Measurements from ENCODE around the gene SZT2. TPM values are rescaled to one million over a fixed set of nuclear protein-coding genes. Genes with fewer than 3 reads are reported as not detected.
"Not testable (repeated sequence)": the region's sequence is repeated elsewhere in the genome, so short reads cannot be mapped to it uniquely, and the experiment has no call there.

The SZT2 gene
- polyA plus RNA-seq, 4 donors, result 8.9 to 23.7 (median 19.0) TPM

DNA sequence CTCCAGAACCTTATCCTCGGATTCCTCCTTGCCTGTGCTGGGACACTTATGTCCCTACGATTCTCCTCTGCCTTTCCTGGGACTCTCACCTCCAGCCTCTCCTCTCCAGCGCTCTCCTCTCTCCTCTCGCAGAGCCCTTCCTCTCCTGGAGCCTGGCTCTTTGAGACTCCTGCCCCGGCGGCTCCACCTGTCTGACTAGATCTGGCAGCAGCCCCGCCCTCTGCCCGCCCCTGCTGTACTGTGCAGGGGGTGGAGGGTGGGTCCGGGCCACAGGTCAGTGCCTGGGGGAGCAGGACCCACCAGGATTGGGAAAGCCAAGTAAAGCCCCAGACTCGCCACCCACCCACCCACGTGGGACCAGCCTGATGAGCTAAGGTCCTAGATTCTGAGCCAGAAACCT, 23.5 kb upstream of the SZT2 start:
- H3K27me3 ChIP-seq (ENCODE audit: control insufficient read depth in 3 of 3, insufficient read depth in 3 of 3, low read length in 3 of 3), result no peaks in the 10 kb centered on the region
- 17 to 48% (median 21%) methylated on average over 11 of the region's 11 CpGs for WGBS, 3 donors
- FAIRE-seq (no peak), DNase-seq (peak; percentile 87 to 88)
- peak overlapping the region in 2 of 3 donors; percentile 58 to 73 for H3K4me3 ChIP-seq (ENCODE audit: low read depth in 1 of 3, low read length in 3 of 3)
- H3K36me3 ChIP-seq (ENCODE audit: control insufficient read depth in 3 of 3, insufficient read depth in 2 of 3, low read depth in 1 of 3, low read length in 3 of 3), result peaks cover 4 to 40% (median 17%) of the 10 kb centered on the region in 3 donors
- peak overlapping the region; percentile 83 to 97 (median 96) for H3K27ac ChIP-seq (ENCODE audit: low read depth in 1 of 3, low read length in 2 of 3)
- H3K4me1 ChIP-seq (ENCODE audit: control insufficient read depth in 3 of 3, insufficient read depth in 2 of 3, low read depth in 1 of 3, low read length in 2 of 3), result peaks cover 0 to 47% (median 10%) of the 10 kb centered on the region in 3 donors
- H3K9me3 ChIP-seq (ENCODE audit: control insufficient read depth in 2 of 2, insufficient read depth in 1 of 2, low read depth in 1 of 2, low read length in 1 of 2), result no peaks in the 10 kb centered on the region

DNA sequence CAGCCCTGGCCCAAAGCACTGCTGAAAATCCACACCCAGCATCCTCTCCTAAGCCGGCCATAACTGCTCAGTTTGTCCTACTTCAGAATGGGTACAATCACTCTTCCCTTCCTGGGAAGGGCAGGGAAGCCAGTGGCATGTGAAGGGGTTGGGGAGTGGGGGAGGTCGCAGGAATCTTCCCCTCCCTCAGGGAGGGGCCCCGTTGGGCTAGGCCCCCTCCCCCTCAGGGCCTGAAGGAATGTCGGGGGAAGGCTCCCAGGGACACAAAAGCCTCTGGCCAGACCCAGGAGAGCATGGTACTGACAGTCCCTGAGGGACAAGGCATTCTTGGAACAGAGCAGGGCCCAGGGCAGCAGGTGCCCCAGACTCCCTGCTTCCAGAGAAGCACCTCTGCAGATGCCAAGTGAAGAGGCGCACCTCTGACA, 23.1 kb upstream of the SZT2 start:
- peak overlapping the region; percentile 83 to 97 (median 96) for H3K27ac ChIP-seq (ENCODE audit: low read depth in 1 of 3, low read length in 2 of 3)
- H3K36me3 ChIP-seq (ENCODE audit: control insufficient read depth in 3 of 3, insufficient read depth in 2 of 3, low read depth in 1 of 3, low read length in 3 of 3), result peaks cover 4 to 40% (median 13%) of the 10 kb centered on the region in 3 donors
- WGBS, 3 donors, result 8 to 18% (median 9%) methylated on average over 4 to 5 of the region's 5 CpGs
- no peak for FAIRE-seq
- no peaks in the 10 kb centered on the region for H3K9me3 ChIP-seq (ENCODE audit: control insufficient read depth in 2 of 2, insufficient read depth in 1 of 2, low read depth in 1 of 2, low read length in 1 of 2)
- H3K4me1 ChIP-seq (ENCODE audit: control insufficient read depth in 3 of 3, insufficient read depth in 2 of 3, low read depth in 1 of 3, low read length in 2 of 3), result peaks cover 0 to 47% (median 10%) of the 10 kb centered on the region in 3 donors
- H3K27me3 ChIP-seq (ENCODE audit: control insufficient read depth in 3 of 3, insufficient read depth in 3 of 3, low read length in 3 of 3), result no peaks in the 10 kb centered on the region
- DNase-seq, result peak in 1 of 2 donors; percentile 38
- peak overlapping the region in 2 of 3 donors; percentile 58 to 73 for H3K4me3 ChIP-seq (ENCODE audit: low read depth in 1 of 3, low read length in 3 of 3)

DNA sequence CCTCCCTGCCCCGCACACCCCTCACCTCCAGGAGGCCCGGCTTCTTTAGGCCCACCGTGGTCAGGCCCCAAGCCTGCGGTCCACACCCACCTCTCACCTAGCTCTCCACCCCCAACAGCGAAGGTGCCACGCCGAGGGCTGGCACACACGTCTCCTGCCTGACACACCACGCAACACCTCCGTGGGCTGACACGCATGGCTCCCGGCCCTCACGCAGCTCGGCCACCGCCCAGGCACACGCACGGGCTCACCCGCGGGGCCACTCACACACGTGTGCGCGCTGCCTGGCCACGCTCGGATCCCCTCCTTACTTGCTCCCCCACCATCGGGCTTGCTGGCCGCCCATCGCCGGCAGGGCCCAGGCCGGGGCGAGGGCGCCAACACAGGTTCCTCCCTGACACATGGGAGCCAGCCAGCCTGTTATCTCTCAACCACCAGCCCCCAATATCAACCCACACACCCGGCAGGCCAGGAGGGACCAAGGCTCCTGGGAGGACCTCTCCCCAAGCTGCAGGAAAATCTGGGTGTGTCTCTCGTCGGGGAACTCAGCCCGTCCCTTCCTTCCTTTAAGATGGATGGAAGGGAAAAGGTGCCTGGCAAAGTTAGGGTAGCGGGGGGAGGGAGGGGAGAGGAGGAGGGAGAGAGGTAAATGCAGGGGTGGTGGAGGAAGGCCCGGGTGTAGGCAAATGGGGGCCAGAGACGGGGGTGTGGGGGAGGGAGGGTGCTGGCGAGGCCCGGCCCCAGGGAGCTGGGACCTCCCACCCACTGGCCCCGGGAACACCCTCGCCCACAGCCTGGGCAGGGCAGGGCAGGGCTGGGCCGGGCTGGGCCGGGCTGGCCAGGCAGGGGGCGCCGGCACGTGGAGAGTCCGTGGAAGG, 22.4 kb upstream of the SZT2 start:
- 0 to 2% (median 0%) methylated on average over 39 to 48 of the region's 48 CpGs for WGBS, 3 donors
- Histone ChIP-seq H3K27me3 (ENCODE audit: control insufficient read depth in 3 of 3, insufficient read depth in 3 of 3, low read length in 3 of 3) (no peaks in the 10 kb centered on the region), H3K27ac (ENCODE audit: low read depth in 1 of 3, low read length in 2 of 3) (peak overlapping the region; percentile 83 to 97 (median 96)), H3K36me3 (ENCODE audit: control insufficient read depth in 3 of 3, insufficient read depth in 2 of 3, low read depth in 1 of 3, low read length in 3 of 3) (peaks cover 4 to 37% (median 6%) of the 10 kb centered on the region in 3 donors), H3K9me3 (ENCODE audit: control insufficient read depth in 2 of 2, insufficient read depth in 1 of 2, low read depth in 1 of 2, low read length in 1 of 2) (no peaks in the 10 kb centered on the region), H3K4me3 (ENCODE audit: low read depth in 1 of 3, low read length in 3 of 3) (peak overlapping the region; percentile 58 to 80 (median 73)), H3K4me1 (ENCODE audit: control insufficient read depth in 3 of 3, insufficient read depth in 2 of 3, low read depth in 1 of 3, low read length in 2 of 3) (peaks cover 0 to 47% (median 10%) of the 10 kb centered on the region in 3 donors)
- FAIRE-seq (no peak), DNase-seq (peak; percentile 43 to 76)

GRCh38 chr1:43367904-43368645, 21.6 kb upstream of the SZT2 start, which contains the start of gene ELOVL1:
Gene ELOVL1, minus strand, starts transcription at chr1:43368011. Its CDS starts 2,402 bp downstream, at chr1:43365609.
- Histone ChIP-seq H3K9me3 (ENCODE audit: control insufficient read depth in 2 of 2, insufficient read depth in 1 of 2, low read depth in 1 of 2, low read length in 1 of 2) (no peaks in the 10 kb centered on the region), H3K27me3 (ENCODE audit: control insufficient read depth in 3 of 3, insufficient read depth in 3 of 3, low read length in 3 of 3) (no peaks in the 10 kb centered on the region), H3K4me1 (ENCODE audit: control insufficient read depth in 3 of 3, insufficient read depth in 2 of 3, low read depth in 1 of 3, low read length in 2 of 3) (peaks cover 0 to 43% (median 10%) of the 10 kb centered on the region in 3 donors), H3K27ac (ENCODE audit: low read depth in 1 of 3, low read length in 2 of 3) (peak within 1 kb of the TSS; percentile 93 to 97 (median 96)), H3K4me3 (ENCODE audit: low read depth in 1 of 3, low read length in 3 of 3) (peak within 1 kb of the TSS; percentile 58 to 80 (median 73)), H3K36me3 (ENCODE audit: control insufficient read depth in 3 of 3, insufficient read depth in 2 of 3, low read depth in 1 of 3, low read length in 3 of 3) (peaks cover 4 to 30% (median 6%) of the 10 kb centered on the region in 3 donors)
- DNase-seq, result peak; percentile 90 to 97
- no peak for FAIRE-seq
- WGBS, 3 donors, result 0% methylated on average over 28 to 58 of the region's 58 CpGs

DNA sequence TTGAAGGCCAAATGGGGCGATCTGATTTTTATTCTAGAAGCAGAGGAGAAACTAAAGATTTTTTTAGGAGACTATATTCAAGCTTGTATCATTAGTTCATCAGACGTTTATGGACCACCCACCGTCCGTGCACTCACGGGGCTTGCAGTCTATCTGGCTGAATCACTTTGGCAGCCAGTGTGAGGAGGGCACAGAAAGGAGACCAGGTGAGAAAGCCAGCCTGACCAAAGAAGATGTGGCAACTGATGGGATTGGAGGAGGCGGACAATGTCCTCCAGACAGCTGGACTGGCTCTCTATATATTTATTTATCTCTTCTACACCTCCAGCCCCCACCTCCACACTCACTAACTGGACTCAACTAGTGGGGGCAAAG, 21.1 kb upstream of the SZT2 start:
- Histone ChIP-seq H3K4me1 (ENCODE audit: control insufficient read depth in 3 of 3, insufficient read depth in 2 of 3, low read depth in 1 of 3, low read length in 2 of 3) (peaks cover 0 to 40% (median 10%) of the 10 kb centered on the region in 3 donors), H3K27me3 (ENCODE audit: control insufficient read depth in 3 of 3, insufficient read depth in 3 of 3, low read length in 3 of 3) (no peaks in the 10 kb centered on the region), H3K36me3 (ENCODE audit: control insufficient read depth in 3 of 3, insufficient read depth in 2 of 3, low read depth in 1 of 3, low read length in 3 of 3) (peaks cover 2 to 24% (median 6%) of the 10 kb centered on the region in 3 donors), H3K27ac (ENCODE audit: low read depth in 1 of 3, low read length in 2 of 3) (peak overlapping the region; percentile 93 to 97 (median 96)), H3K9me3 (ENCODE audit: control insufficient read depth in 2 of 2, insufficient read depth in 1 of 2, low read depth in 1 of 2, low read length in 1 of 2) (no peaks in the 10 kb centered on the region), H3K4me3 (ENCODE audit: low read depth in 1 of 3, low read length in 3 of 3) (peak overlapping the region; percentile 56 to 71 (median 58))
- WGBS, 3 donors, result 16 to 20% (median 19%) methylated on average over 6 of the region's 6 CpGs
- FAIRE-seq (no peak), DNase-seq (no peak)

- peaks cover 2 to 36% (median 7%) of the 10 kb centered on the region in 3 donors for H3K4me1 ChIP-seq (ENCODE audit: control insufficient read depth in 3 of 3, insufficient read depth in 2 of 3, low read depth in 1 of 3, low read length in 2 of 3)
- H3K36me3 ChIP-seq (ENCODE audit: control insufficient read depth in 3 of 3, insufficient read depth in 2 of 3, low read depth in 1 of 3, low read length in 3 of 3), result peaks cover 2 to 13% (median 4%) of the 10 kb centered on the region in 3 donors
- 97 to 99% (median 97%) methylated on average over 6 of the region's 6 CpGs for WGBS, 3 donors
- H3K4me3 ChIP-seq (ENCODE audit: low read depth in 1 of 3, low read length in 3 of 3); FAIRE-seq; H3K9me3 ChIP-seq (ENCODE audit: control insufficient read depth in 2 of 2, insufficient read depth in 1 of 2, low read depth in 1 of 2, low read length in 1 of 2); H3K27me3 ChIP-seq (ENCODE audit: control insufficient read depth in 3 of 3, insufficient read depth in 3 of 3, low read length in 3 of 3); H3K27ac ChIP-seq (ENCODE audit: low read depth in 1 of 3, low read length in 2 of 3); DNase-seq: not testable (repeated sequence)
Observed at GRCh38 chr1:43369779-43370178, 19.9 kb upstream of the SZT2 start.

DNA sequence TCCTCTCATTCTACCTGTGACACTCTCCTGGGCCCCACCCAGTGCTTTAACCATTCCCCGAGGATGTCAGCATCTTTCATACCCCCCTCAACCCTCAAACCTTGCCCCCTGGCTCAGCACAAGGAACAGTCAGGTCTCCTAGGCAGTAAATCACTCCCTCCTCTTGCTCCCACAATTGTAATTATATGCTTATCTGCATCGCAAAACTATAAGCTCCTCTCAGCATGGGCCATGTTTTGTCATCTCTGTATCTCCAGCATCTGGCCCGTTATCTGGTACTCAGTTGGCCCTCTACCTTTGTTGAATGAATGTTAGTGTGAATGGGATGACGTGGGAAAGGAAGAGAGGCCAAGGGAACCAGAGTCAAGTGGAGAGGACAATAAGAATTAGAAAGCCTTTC, 19.1 kb upstream of the SZT2 start:
- Histone ChIP-seq H3K9me3 (ENCODE audit: control insufficient read depth in 2 of 2, insufficient read depth in 1 of 2, low read depth in 1 of 2, low read length in 1 of 2) (no peaks in the 10 kb centered on the region), H3K27me3 (ENCODE audit: control insufficient read depth in 3 of 3, insufficient read depth in 3 of 3, low read length in 3 of 3) (no peaks in the 10 kb centered on the region), H3K27ac (ENCODE audit: low read depth in 1 of 3, low read length in 2 of 3) (no peak overlapping the region), H3K4me3 (ENCODE audit: low read depth in 1 of 3, low read length in 3 of 3) (no peak overlapping the region), H3K4me1 (ENCODE audit: control insufficient read depth in 3 of 3, insufficient read depth in 2 of 3, low read depth in 1 of 3, low read length in 2 of 3) (peaks cover 2 to 28% (median 7%) of the 10 kb centered on the region in 3 donors), H3K36me3 (ENCODE audit: control insufficient read depth in 3 of 3, insufficient read depth in 2 of 3, low read depth in 1 of 3, low read length in 3 of 3) (peaks cover 0 to 5% (median 2%) of the 10 kb centered on the region in 3 donors)
- FAIRE-seq, result no peak
- 45 to 74% (median 62%) methylated on average over 4 of the region's 4 CpGs for WGBS, 3 donors
- no peak for DNase-seq

DNA sequence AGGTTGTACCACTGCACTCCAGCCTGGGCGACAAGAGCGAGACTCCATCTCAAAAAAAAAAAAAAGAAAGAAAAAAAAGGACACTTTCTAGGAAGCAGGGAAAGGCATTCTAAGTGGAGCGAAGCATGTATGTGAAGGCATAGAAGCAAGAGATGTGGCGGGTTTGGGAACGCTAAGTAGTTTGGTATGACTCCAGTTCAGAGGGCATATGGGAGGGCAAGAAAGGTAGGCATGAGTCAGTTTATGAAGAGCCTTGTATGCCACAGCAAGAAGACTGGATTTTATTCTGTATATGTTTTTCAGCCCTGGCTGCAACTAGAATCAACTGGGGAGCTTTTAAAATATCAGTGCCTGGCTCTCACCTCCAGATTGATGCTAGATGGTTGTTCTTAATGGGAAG, 17.5 kb upstream of the SZT2 start:
- FAIRE-seq (no peak), DNase-seq (no peak)
- Histone ChIP-seq H3K27me3 (ENCODE audit: control insufficient read depth in 3 of 3, insufficient read depth in 3 of 3, low read length in 3 of 3) (no peaks in the 10 kb centered on the region), H3K27ac (ENCODE audit: low read depth in 1 of 3, low read length in 2 of 3) (peak overlapping the region in 1 of 3 donors; percentile 19), H3K9me3 (ENCODE audit: control insufficient read depth in 2 of 2, insufficient read depth in 1 of 2, low read depth in 1 of 2, low read length in 1 of 2) (no peaks in the 10 kb centered on the region), H3K4me1 (ENCODE audit: control insufficient read depth in 3 of 3, insufficient read depth in 2 of 3, low read depth in 1 of 3, low read length in 2 of 3) (peaks cover 2 to 14% (median 5%) of the 10 kb centered on the region in 3 donors), H3K36me3 (ENCODE audit: control insufficient read depth in 3 of 3, insufficient read depth in 2 of 3, low read depth in 1 of 3, low read length in 3 of 3) (peaks cover 0 to 2% (median 0%) of the 10 kb centered on the region in 3 donors), H3K4me3 (ENCODE audit: low read depth in 1 of 3, low read length in 3 of 3) (no peak overlapping the region)
- WGBS, 3 donors, result 94 to 97% (median 96%) methylated on average over 5 of the region's 5 CpGs
